ENCODE measurements around the gene CSAG1. TPM values are rescaled to one million over a fixed set of nuclear protein-coding genes. Genes with fewer than 3 reads are reported as not detected.
"Not testable (repeated sequence)": the region's sequence is repeated elsewhere in the genome, so short reads cannot be mapped to it uniquely, and the experiment has no call there.

The CSAG1 gene, protein sequence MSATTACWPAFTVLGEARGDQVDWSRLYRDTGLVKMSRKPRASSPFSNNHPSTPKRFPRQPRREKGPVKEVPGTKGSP
- total RNA-seq, result not detected

DNA sequence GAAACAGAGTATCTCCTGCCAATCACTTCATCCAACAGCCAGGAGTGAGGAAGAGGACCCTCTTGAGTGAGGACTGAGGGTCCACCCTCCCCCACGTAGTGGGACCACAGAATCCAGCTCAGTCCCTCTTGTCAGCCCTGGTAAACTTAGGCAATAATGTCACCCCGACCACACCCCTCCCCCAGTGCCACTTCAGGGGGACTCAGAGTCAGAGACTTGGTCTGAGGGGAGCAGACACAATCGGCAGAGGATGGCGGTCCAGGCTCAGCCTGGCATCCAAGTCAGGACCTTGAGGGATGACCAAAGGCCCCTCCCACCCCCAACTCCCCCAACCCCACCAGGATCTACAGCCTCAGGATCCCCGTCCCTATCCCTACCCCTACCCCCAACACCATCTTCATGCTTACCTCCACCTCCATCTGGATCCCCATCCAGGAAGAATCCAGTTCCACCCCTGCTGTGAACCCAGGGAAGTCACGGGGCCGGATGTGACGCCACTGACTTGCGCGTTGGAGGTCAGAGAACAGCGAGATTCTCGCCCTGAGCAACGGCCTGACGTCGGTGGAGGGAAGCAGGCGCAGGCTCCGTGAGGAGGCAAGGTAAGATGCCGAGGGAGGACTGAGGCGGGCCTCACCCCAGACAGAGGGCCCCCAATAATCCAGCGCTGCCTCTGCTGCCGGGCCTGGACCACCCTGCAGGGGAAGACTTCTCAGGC, at the start of gene CSAG1, which contains the start of gene MAGEA12:
Gene CSAG1 (minus strand): TSS at position 461 of the 715 bp plus-strand sequence. CDS start 1,261 bp downstream, outside the sequence.
Gene MAGEA12 (plus strand): TSS at position 497 of the 715 bp plus-strand sequence. CDS start 2,405 bp downstream, outside the sequence.
- TF ChIP-seq, protein P1, sequence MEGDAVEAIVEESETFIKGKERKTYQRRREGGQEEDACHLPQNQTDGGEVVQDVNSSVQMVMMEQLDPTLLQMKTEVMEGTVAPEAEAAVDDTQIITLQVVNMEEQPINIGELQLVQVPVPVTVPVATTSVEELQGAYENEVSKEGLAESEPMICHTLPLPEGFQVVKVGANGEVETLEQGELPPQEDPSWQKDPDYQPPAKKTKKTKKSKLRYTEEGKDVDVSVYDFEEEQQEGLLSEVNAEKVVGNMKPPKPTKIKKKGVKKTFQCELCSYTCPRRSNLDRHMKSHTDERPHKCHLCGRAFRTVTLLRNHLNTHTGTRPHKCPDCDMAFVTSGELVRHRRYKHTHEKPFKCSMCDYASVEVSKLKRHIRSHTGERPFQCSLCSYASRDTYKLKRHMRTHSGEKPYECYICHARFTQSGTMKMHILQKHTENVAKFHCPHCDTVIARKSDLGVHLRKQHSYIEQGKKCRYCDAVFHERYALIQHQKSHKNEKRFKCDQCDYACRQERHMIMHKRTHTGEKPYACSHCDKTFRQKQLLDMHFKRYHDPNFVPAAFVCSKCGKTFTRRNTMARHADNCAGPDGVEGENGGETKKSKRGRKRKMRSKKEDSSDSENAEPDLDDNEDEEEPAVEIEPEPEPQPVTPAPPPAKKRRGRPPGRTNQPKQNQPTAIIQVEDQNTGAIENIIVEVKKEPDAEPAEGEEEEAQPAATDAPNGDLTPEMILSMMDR (IDR thresholded peaks at IDR 0.05), result no peak
- H3K27me3 ChIP-seq (replicated peaks; ENCODE audit: insufficient read depth), result no peaks in the 10 kb centered on the region
- H3K4me1 ChIP-seq (ENCODE audit: control insufficient read depth in 1 of 2, low read depth in 2 of 2), result no peaks in the 10 kb centered on the region
- no peak for ATAC-seq (ENCODE audit: insufficient number of reproducible peaks, low FRiP score, low read depth)
- H3K9me3 ChIP-seq, result no peaks in the 10 kb centered on the region
- no peak for DNase-seq (ENCODE audit: low spot score)
- H3K27ac ChIP-seq, result no peak within 1 kb of the TSS
- no peak within 1 kb of the TSS for H3K4me3 ChIP-seq
- no peaks in the 10 kb centered on the region for H3K36me3 ChIP-seq

DNA sequence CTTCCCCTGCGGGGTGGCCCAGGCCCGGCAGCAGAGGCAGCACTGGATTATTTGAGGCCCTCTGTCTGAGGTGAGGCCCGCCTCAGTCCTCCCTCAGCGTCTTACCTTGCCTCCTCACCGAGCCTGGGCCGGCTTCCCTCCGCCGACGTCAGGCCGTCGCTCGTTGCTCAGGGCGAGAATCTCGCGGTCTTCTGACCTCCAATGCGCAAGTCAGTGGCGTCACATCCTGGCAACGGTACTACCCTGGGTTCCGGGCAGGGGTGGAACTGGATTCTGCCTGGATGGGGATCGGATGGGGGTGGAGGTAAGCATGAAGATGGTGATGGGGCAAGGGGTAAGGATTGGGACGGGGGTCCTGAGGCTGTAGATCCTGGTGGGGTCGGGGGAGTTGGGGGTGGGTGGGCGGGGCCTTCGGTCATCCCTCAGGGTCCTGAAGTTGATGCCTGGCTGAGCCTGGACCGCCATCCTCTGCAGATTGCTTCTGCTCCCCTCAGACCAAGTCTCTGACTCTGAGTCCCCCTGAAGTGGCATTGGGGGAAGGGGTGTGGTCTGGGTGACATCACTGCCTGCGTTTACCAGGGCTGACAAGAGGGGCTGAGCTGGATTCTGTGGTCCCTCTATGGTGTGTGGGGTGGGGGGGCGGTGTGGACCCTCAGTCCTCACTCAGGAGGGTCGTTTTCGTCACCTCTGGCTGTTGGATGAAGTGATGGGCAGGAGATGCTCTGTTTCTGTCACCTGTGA, 36.2 kb upstream of the CSAG1 start, which contains the start of gene MAGEA6:
Gene MAGEA6 (minus strand): TSS at position 141 of the 741 bp plus-strand sequence. CDS start 2,039 bp downstream, outside the sequence.
- not testable (repeated sequence) for H3K4me1 ChIP-seq (ENCODE audit: control insufficient read depth in 1 of 2, low read depth in 2 of 2); DNase-seq (ENCODE audit: low spot score); ATAC-seq (ENCODE audit: insufficient number of reproducible peaks, low FRiP score, low read depth)

DNA sequence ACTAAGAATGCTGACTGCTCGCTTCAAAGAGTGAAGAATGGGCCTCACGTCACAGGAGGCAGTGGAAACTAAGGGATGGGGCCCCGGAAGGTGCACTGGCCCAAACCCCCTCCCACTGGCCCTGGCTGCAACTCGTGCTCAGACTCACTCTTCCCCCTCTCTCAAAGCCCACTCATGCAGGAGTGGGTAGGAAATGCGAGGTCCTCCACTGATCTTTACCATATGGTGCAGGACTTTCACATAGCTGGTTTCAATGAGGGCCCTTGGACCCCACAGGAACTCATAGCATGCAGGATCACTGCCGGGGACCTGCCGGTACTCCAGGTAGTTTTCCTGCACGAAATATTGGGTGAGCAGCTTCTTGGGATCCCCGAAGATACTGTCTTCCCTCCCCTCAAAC, 33.0 kb upstream of the CSAG1 start:
- H3K9me3 ChIP-seq; ATAC-seq (ENCODE audit: insufficient number of reproducible peaks, low FRiP score, low read depth); DNase-seq (ENCODE audit: low spot score); H3K27me3 ChIP-seq (replicated peaks; ENCODE audit: insufficient read depth); H3K27ac ChIP-seq; H3K4me1 ChIP-seq (ENCODE audit: control insufficient read depth in 1 of 2, low read depth in 2 of 2); H3K4me3 ChIP-seq; H3K36me3 ChIP-seq: not testable (repeated sequence)

More for the DNA sequence above, 36.2 kb upstream of the CSAG1 start, which contains the start of gene MAGEA6:
- not testable (repeated sequence) for H3K9me3 ChIP-seq; H3K27ac ChIP-seq; H3K27me3 ChIP-seq (replicated peaks; ENCODE audit: insufficient read depth); H3K4me3 ChIP-seq; H3K36me3 ChIP-seq

DNA sequence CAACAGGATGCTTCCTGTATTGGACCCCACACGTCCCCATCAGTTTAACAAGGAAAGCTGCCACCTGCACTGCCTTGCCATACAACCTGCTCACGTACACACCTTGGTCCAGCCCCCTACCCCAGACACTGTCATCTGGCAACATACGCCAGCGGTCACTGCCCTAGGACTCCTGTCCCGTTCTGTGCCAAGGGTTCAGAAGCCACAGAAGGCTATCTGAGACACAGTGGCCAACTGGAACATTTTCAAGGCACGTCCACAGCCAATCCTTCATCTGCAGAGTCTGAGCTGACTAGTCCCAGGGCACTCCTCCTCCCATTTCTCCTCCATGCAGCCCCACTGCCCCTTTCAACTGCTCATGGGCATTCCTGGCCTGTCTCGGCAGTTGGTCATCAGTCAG, 28.1 kb upstream of the CSAG1 start:
- ATAC-seq (ENCODE audit: insufficient number of reproducible peaks, low FRiP score, low read depth); H3K9me3 ChIP-seq; H3K36me3 ChIP-seq: not testable (repeated sequence)

DNA sequence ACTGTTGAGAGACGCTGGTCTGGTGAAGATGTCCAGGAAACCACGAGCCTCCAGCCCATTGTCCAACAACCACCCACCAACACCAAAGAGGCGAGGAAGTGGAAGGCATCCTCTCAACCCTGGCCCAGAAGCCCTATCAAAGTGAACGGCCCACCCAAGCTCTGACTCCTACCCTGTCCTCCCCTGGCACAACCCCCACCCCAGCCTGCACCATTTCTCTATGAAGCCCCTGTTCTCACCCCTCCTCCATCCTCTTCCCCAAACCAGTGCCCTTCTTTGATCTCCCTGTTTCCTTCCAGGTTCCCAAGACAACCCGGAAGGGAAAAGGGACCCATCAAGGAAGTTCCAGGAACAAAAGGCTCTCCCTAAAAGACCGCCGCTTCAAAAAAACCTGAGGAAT, 26.0 kb upstream of the CSAG1 start:
- H3K27me3 ChIP-seq (replicated peaks; ENCODE audit: insufficient read depth); H3K9me3 ChIP-seq; H3K4me3 ChIP-seq; H3K36me3 ChIP-seq; H3K4me1 ChIP-seq (ENCODE audit: control insufficient read depth in 1 of 2, low read depth in 2 of 2); DNase-seq (ENCODE audit: low spot score); ATAC-seq (ENCODE audit: insufficient number of reproducible peaks, low FRiP score, low read depth); H3K27ac ChIP-seq: not testable (repeated sequence)

More for the DNA sequence above, 28.1 kb upstream of the CSAG1 start:
- DNase-seq (ENCODE audit: low spot score); H3K27me3 ChIP-seq (replicated peaks; ENCODE audit: insufficient read depth); H3K27ac ChIP-seq; H3K4me3 ChIP-seq; H3K4me1 ChIP-seq (ENCODE audit: control insufficient read depth in 1 of 2, low read depth in 2 of 2): not testable (repeated sequence)

DNA sequence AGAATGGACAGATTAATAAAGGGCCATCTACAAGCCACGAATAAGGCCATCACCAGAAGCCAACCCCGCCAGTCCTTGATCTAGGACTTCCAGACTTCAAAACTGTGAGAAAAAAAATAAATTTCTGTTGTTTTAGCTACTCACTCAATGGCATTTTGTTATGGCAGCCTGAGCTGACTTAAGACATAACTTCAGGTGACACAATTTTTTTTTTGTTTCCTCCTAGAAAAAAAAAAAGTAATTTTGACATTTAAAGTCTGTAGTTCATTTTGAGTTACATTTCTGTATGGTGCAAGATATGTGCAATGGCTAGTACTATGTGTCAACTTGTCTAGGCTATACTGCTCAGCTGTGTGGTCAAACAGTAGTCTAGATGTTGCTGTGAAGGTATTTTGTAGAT, 25.4 kb upstream of the CSAG1 start, which contains the start of gene CSAG3:
Gene CSAG3 (plus strand): TSS at position 301 of the 400 bp plus-strand sequence.
- not testable (repeated sequence) for H3K36me3 ChIP-seq; H3K27ac ChIP-seq; ATAC-seq (ENCODE audit: insufficient number of reproducible peaks, low FRiP score, low read depth); H3K27me3 ChIP-seq (replicated peaks; ENCODE audit: insufficient read depth); H3K4me1 ChIP-seq (ENCODE audit: control insufficient read depth in 1 of 2, low read depth in 2 of 2); H3K9me3 ChIP-seq; DNase-seq (ENCODE audit: low spot score); H3K4me3 ChIP-seq

DNA sequence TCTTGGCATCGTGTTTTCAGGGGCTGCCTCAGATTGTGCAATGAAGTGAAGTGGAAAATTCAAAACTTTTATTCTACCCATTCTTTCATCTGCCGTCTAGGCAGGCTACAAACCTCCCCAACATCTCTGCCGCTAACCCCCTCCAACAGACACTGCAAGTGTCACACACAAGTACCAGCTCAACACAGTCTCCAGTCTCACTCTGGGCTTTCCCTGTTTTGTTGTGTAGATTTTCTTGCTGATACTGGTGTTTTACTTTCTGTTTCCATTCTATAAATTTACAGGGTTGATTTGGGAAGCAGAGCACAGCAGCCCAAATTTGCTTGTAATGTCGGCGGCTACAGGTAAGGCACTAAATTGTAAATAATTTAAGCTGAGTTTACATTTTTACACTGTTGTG, 21.4 kb upstream of the CSAG1 start:
- not testable (repeated sequence) for H3K4me3 ChIP-seq; H3K9me3 ChIP-seq; DNase-seq (ENCODE audit: low spot score); H3K27ac ChIP-seq; H3K27me3 ChIP-seq (replicated peaks; ENCODE audit: insufficient read depth); H3K36me3 ChIP-seq; H3K4me1 ChIP-seq (ENCODE audit: control insufficient read depth in 1 of 2, low read depth in 2 of 2); ATAC-seq (ENCODE audit: insufficient number of reproducible peaks, low FRiP score, low read depth)

DNA sequence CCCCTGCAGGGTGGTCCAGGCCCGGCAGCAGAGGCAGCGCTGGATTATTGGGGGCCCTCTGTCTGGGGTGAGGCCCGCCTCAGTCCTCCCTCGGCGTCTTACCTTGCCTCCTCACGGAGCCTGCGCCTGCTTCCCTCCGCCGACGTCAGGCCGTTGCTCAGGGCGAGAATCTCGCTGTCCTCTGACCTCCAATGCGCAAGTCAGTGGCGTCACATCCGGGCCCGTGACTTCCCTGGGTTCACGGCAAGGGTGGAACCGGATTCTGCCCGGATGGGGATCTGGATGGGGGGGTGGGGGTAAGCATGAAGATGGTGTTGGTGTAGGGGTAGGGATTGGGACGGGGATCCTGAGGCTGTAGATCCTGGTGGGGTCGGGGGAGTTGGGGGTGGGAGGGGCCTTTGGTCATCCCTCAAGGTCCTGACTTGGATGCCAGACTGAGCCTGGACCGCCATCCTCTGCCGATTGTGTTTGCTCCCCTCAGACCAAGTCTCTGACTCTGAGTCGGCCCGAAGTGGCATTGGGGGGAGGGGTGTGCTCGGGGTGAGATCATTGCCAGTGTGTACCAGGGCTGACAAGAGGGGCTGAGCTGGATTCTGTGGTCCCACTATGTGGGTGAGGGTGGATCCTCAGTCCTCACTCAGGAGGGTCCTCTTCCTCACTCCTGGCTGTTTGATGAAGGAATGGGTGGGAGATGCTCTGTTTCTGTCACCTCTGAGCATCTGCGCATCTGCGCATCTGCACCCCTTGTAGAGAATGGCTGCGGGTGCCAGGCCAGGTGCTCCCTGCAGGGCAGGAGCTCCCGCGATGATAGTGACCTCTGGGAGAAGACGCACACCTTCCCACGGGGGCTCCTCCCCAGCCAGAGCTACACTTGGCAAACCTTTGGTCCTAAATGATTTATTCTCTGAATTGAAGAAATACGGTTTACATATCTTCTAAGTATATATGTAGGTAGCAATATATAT, 20.4 kb upstream of the CSAG1 start, which contains the start of gene MAGEA2:
Gene MAGEA2 (minus strand): TSS at position 157 of the 965 bp plus-strand sequence. CDS start 2,479 bp downstream, outside the sequence.
- not testable (repeated sequence) for H3K9me3 ChIP-seq; ATAC-seq (ENCODE audit: insufficient number of reproducible peaks, low FRiP score, low read depth); H3K4me1 ChIP-seq (ENCODE audit: control insufficient read depth in 1 of 2, low read depth in 2 of 2); DNase-seq (ENCODE audit: low spot score); H3K36me3 ChIP-seq; H3K27ac ChIP-seq; H3K4me3 ChIP-seq; H3K27me3 ChIP-seq (replicated peaks; ENCODE audit: insufficient read depth)

Measured in thoracic aorta (tissue), 2 donors.